ENCODE data around the gene PEX19. TPM values are rescaled to one million over a fixed set of nuclear protein-coding genes. Genes with fewer than 3 reads are reported as not detected.

The PEX19 gene
- total RNA-seq = 16.0 and 33.0 TPM in 2 replicates

GRCh38 chr1:160284782-160285344, at the start of gene PEX19:
TSS of gene PEX19 (minus strand) at chr1:160285133. CDS start at chr1:160285124, 9 bp downstream.

GRCh38 chr1:160261893-160262794, 22.8 kb downstream of the PEX19 start, which contains the start of gene DCAF8:
TSS of gene DCAF8 (minus strand) at chr1:160262549. CDS start at chr1:160244008, 18,541 bp downstream.

Other genes starting within 250 kb of the PEX19 start
- gene KCNJ10, start 215.0 kb downstream of the PEX19 start, total RNA-seq = not detected in 2 replicates
- gene KCNJ9, start 203.6 kb downstream of the PEX19 start, total RNA-seq = not detected in 2 replicates
- 7.4 and 15.1 TPM in 2 replicates for gene IGSF8, start 186.5 kb downstream of the PEX19 start, total RNA-seq
- gene ATP1A2, start 169.4 kb downstream of the PEX19 start, total RNA-seq = not detected in 2 replicates
- not detected in 2 replicates for gene ATP1A4, start 133.5 kb downstream of the PEX19 start, total RNA-seq
- gene CASQ1, start 94.6 kb downstream of the PEX19 start, total RNA-seq = not detected in 2 replicates
- 51.8 and 148 TPM in 2 replicates for gene PEA15, start 79.7 kb downstream of the PEX19 start, total RNA-seq
- 59.4 and 102 TPM in 2 replicates for gene DCAF8, start 22.6 kb downstream of the PEX19 start, total RNA-seq
- gene COPA, start 58.1 kb upstream of the PEX19 start, total RNA-seq = 178 and 246 TPM in 2 replicates
- gene NCSTN, start 58.2 kb upstream of the PEX19 start, total RNA-seq = 44.8 and 96.3 TPM in 2 replicates
- gene NHLH1, start 81.9 kb upstream of the PEX19 start, total RNA-seq = 0.06 TPM in 1 of 2 replicates, not detected in the other
- not detected in 2 replicates for gene VANGL2, start 115.4 kb upstream of the PEX19 start, total RNA-seq
- not detected in 2 replicates for gene SLAMF6, start 238.1 kb upstream of the PEX19 start, total RNA-seq

All from bladder microvascular endothelial cell (primary cell).